NCI-H345 (cell line): ENCODE results near the gene GATA6.

Experiments
- DNase-seq: peaks from one replicate; lab custom pipeline; 2025; lab: John Stamatoyannopoulos, UW

Gene GATA6

GRCh38 chr18:22166069-22166950 lies 3.1 kb upstream of the GATA6 start:
- DNase-seq, result no peak

- no peak for DNase-seq
Measured at GRCh38 chr18:22167091-22167470, 2.3 kb upstream of the GATA6 start.

- no peak for DNase-seq
Measured at GRCh38 chr18:22167471-22168241, 1.7 kb upstream of the GATA6 start.

GRCh38 chr18:22168360-22168921 lies 948 bp upstream of the GATA6 start:
- DNase-seq, result no peak

- no peak for DNase-seq
Measured at GRCh38 chr18:22169889-22170420, 566 bp downstream of the GATA6 start.

GRCh38 chr18:22170421-22171257 lies 1.2 kb downstream of the GATA6 start:
- no peak for DNase-seq

GRCh38 chr18:22171258-22172119 lies 2.1 kb downstream of the GATA6 start:
- DNase-seq, result no peak

GRCh38 chr18:22172120-22172582 lies 2.8 kb downstream of the GATA6 start:
- no peak for DNase-seq

- DNase-seq, result no peak
Measured at GRCh38 chr18:22172594-22173049, 3.2 kb downstream of the GATA6 start.

GRCh38 chr18:22173221-22173927 lies 4.0 kb downstream of the GATA6 start:
- DNase-seq, result no peak

- no peak for DNase-seq
Measured at GRCh38 chr18:22173928-22174301, 4.5 kb downstream of the GATA6 start.

- no peak for DNase-seq
Measured at GRCh38 chr18:22174341-22175145, 5.2 kb downstream of the GATA6 start.

- no peak for DNase-seq
Measured at GRCh38 chr18:22175346-22175745, 6.0 kb downstream of the GATA6 start.

GRCh38 chr18:22176420-22177326 lies 7.3 kb downstream of the GATA6 start:
- DNase-seq, result no peak

GRCh38 chr18:22177327-22177871 lies 8.0 kb downstream of the GATA6 start:
- DNase-seq, result no peak

GRCh38 chr18:22179174-22179573 lies 9.8 kb downstream of the GATA6 start:
- DNase-seq, result no peak

- DNase-seq, result no peak
Measured at GRCh38 chr18:22179631-22180030, 10.2 kb downstream of the GATA6 start.

GRCh38 chr18:22180722-22181121 lies 11.3 kb downstream of the GATA6 start:
- DNase-seq, result no peak
